ENCODE measurements around the gene GRID2. TPM values are rescaled to one million over a fixed set of nuclear protein-coding genes. Genes with fewer than 3 reads are reported as not detected.

GRID2 gene
- total and polyA plus RNA-seq, 4 donors = under 0.01 to 0.02 TPM; not detected in 2

DNA sequence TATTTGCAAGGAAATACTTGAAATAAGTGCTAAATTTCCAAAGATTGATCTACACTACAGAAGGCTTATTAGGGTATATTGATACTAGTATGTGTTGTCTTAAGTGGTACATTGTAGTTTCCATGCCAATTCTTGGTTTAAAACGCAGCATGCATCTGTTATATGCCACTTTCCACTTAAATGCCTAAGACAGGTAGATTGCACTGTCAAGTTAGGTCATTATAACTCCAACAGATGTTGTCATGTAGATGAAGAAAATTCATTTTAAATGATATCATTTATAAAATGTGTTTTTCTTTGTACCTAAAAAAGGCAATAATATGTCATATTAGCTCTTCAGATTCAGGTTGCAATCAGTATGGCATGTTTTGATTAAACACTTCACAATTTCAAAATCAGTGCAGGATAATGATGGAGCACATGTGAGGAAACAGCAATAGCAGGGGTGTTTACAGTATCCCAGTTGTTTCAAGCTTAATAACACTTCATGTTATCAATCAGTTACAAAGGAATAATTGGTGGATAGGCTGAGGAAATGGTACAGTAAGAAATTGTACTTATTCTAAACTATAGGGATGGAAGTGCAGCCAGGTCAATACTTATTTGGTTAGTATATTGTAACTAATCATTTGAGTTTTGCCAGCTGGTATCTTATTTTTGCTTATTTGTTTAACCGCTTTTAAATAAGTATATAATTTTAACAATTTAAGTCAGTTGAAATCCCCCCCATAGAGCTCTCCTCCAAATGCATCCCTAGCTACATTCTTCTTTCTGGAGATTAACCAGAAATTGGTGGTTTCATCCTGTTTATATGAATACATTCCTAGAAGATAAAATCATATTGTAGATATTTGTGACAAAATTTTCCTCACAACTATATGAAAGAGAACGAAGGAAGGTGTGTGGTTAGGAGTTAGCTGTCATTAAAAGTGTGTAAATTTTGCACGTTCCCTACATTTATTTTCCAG, 1070.4 kb downstream of the GRID2 start:
- Histone ChIP-seq H3K4me3 (ENCODE audit: low read depth in 1 of 3, low read length in 3 of 3) (no peak overlapping the region), H3K4me1 (ENCODE audit: control insufficient read depth in 4 of 4, insufficient read depth in 4 of 4, low read length in 3 of 4) (no peaks in the 10 kb centered on the region), H3K27me3 (ENCODE audit: control insufficient read depth in 4 of 4, insufficient read depth in 4 of 4, low read length in 3 of 4) (no peaks in the 10 kb centered on the region), H3K36me3 (ENCODE audit: control insufficient read depth in 4 of 4, insufficient read depth in 3 of 4, low read depth in 1 of 4, low read length in 3 of 4) (no peaks in the 10 kb centered on the region), H3K9me3 (ENCODE audit: control insufficient read depth in 4 of 4, low read length in 3 of 4) (no peaks in the 10 kb centered on the region), H3K9ac (ENCODE audit: low read depth in 1 of 2, low read length in 2 of 2) (no peak overlapping the region), H3K27ac (ENCODE audit: low read depth in 1 of 2, low read length in 2 of 2) (no peak overlapping the region)
- 77% methylated on average over 4 of the region's 4 CpGs for WGBS
- no peak for DNase-seq (ENCODE audit: low spot score)
- TF ChIP-seq FOXA2 (IDR thresholded peaks at IDR 0.05) (no peak), GABPA (IDR thresholded peaks at IDR 0.05 in 1 of 2, conservative IDR thresholded peaks at IDR 0.05 in 1 of 2) (no peak), EGR1 (IDR thresholded peaks at IDR 0.05; ENCODE audit: low read depth in 2 of 2) (no peak), RAD21 (IDR thresholded peaks at IDR 0.05) (no peak), SP1 (IDR thresholded peaks at IDR 0.05) (no peak)

DNA sequence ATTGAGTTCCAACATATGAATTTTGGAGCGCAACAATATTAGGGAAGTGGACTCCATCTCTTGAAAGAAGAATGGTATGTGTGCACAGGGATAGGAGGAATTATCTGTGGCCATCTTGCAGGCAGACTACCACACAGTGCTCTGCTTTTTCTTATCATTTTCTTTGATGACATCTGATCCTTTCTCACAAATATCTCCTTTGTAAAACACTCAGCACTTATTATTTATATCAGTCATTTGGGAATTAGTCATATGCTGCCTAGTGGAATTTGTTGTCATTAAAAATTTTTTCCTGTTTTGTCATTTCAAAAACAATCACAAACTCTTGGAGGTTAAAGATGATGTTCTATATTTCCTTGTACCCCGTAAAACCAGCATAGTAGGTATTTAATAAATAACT, 1080.5 kb downstream of the GRID2 start:
- no peak overlapping the region for H3K27ac ChIP-seq (ENCODE audit: low read depth in 1 of 2, low read length in 2 of 2)
- no peak overlapping the region for H3K9ac ChIP-seq (ENCODE audit: low read depth in 1 of 2, low read length in 2 of 2)
- H3K27me3 ChIP-seq (ENCODE audit: control insufficient read depth in 4 of 4, insufficient read depth in 4 of 4, low read length in 3 of 4) = no peaks in the 10 kb centered on the region
- 86% methylated on average over 2 of the region's 2 CpGs for WGBS
- H3K36me3 ChIP-seq (ENCODE audit: control insufficient read depth in 4 of 4, insufficient read depth in 3 of 4, low read depth in 1 of 4, low read length in 3 of 4) = no peaks in the 10 kb centered on the region
- no peak for DNase-seq (ENCODE audit: low spot score)
- H3K4me3 ChIP-seq (ENCODE audit: low read depth in 1 of 3, low read length in 3 of 3) = no peak overlapping the region
- no peak for TF ChIP-seq RAD21 (IDR thresholded peaks at IDR 0.05)
- H3K9me3 ChIP-seq (ENCODE audit: control insufficient read depth in 4 of 4, low read length in 3 of 4) = no peaks in the 10 kb centered on the region
- no peaks in the 10 kb centered on the region for H3K4me1 ChIP-seq (ENCODE audit: control insufficient read depth in 4 of 4, insufficient read depth in 4 of 4, low read length in 3 of 4)

GRCh38 chr4:93384887-93385286, 1081.1 kb downstream of the GRID2 start:
- Histone ChIP-seq H3K9ac (ENCODE audit: low read depth in 1 of 2, low read length in 2 of 2) (no peak overlapping the region), H3K9me3 (ENCODE audit: control insufficient read depth in 4 of 4, low read length in 3 of 4) (no peaks in the 10 kb centered on the region), H3K36me3 (ENCODE audit: control insufficient read depth in 4 of 4, insufficient read depth in 3 of 4, low read depth in 1 of 4, low read length in 3 of 4) (no peaks in the 10 kb centered on the region), H3K4me1 (ENCODE audit: control insufficient read depth in 4 of 4, insufficient read depth in 4 of 4, low read length in 3 of 4) (no peaks in the 10 kb centered on the region), H3K27me3 (ENCODE audit: control insufficient read depth in 4 of 4, insufficient read depth in 4 of 4, low read length in 3 of 4) (no peaks in the 10 kb centered on the region), H3K4me3 (ENCODE audit: low read depth in 1 of 3, low read length in 3 of 3) (no peak overlapping the region), H3K27ac (ENCODE audit: low read depth in 1 of 2, low read length in 2 of 2) (no peak overlapping the region)
- no peak for DNase-seq (ENCODE audit: low spot score)
- 58% methylated on average over 2 of the region's 2 CpGs for WGBS
- TF ChIP-seq FOXA1 (IDR thresholded peaks at IDR 0.05) = no peak
- TF ChIP-seq RXRA (IDR thresholded peaks at IDR 0.05) = no peak

DNA sequence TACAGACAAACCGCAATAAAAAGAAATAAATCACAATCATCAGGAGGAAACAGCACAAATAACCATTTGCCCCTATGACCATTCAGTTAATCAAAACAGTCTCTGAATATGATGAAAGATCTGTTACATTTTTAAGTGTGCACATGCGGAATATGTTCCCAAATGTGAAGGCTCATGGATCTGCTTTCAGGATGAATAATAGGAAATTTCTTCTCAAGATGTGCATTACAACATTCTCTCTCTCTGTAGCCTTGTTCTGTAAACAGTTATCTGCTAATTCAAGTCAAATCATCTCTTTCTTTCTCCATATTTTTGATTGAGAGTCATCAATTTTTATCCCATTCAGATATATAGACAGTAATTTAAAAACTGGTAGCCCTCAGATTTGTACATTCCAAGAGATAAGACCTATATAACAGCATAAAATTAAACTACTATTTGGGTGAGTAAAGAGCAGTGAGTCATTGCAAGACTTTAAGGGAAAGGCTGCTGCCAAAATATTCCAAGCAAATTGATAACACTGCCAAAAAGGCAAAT, 1090.8 kb downstream of the GRID2 start:
- no peaks in the 10 kb centered on the region for H3K36me3 ChIP-seq (ENCODE audit: control insufficient read depth in 4 of 4, insufficient read depth in 3 of 4, low read depth in 1 of 4, low read length in 3 of 4)
- H3K4me3 ChIP-seq (ENCODE audit: low read depth in 1 of 3, low read length in 3 of 3) = no peak overlapping the region
- WGBS = 77% methylated on average over 2 of the region's 2 CpGs
- H3K9me3 ChIP-seq (ENCODE audit: control insufficient read depth in 4 of 4, low read length in 3 of 4) = no peaks in the 10 kb centered on the region
- H3K27me3 ChIP-seq (ENCODE audit: control insufficient read depth in 4 of 4, insufficient read depth in 4 of 4, low read length in 3 of 4) = no peaks in the 10 kb centered on the region
- no peak overlapping the region for H3K27ac ChIP-seq (ENCODE audit: low read depth in 1 of 2, low read length in 2 of 2)
- H3K4me1 ChIP-seq (ENCODE audit: control insufficient read depth in 4 of 4, insufficient read depth in 4 of 4, low read length in 3 of 4) = no peaks in the 10 kb centered on the region
- H3K9ac ChIP-seq (ENCODE audit: low read depth in 1 of 2, low read length in 2 of 2) = no peak overlapping the region
- no peak for DNase-seq (ENCODE audit: low spot score)
- no peak for TF ChIP-seq NR2F2 (IDR thresholded peaks at IDR 0.05)
- TF ChIP-seq RAD21 (IDR thresholded peaks at IDR 0.05) = no peak
- no peak for TF ChIP-seq FOXA2 (IDR thresholded peaks at IDR 0.05)

Data from liver (tissue), 9 donors.